MM.1S (cell line): ENCODE measurements around the gene MAP1LC3B2.

Source experiments
- EZH2 ChIP-seq: fragments of 300-600 bp; sonication (generic); optimal IDR thresholded peaks from 2 replicates; pipeline ENCODE3; 2017; ENCODE audit warnings: low read depth, mild to moderate bottlenecking, antibody characterized with exemption, low read length, mixed read lengths
- EZH2phosphoT487 ChIP-seq: fragments of 300-600 bp; sonication (generic); IDR thresholded peaks from 2 replicates; pipeline ENCODE4 v1.6.1; 2018; ENCODE audit warnings: antibody characterized with exemption, low read length
- TF ChIP-seq, protein P1 (sequence below): fragments of 300-600 bp; sonication (generic); IDR thresholded peaks from 2 replicates; pipeline ENCODE4 v1.5.1; 2016; ENCODE audit warnings: antibody characterized with exemption, low read length, mixed read lengths

DNA sequence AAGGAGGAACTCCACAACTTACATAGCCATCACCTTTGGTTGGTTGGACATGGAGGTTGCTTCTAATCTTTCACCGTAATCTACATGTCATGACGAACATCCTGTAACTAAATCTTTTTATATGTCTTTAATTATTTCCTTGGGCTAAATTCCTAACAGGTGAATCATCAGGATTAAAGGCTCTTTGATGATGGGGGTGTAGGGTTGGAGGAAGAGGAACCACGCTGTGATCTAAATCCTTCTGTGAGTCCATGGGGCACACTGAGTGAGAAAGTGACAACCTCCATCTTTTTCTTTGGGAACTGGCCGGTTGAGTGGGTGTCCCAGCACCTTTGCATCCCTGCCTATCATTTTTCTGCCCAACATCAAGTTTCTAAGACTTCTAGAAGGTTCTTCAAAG, 31.1 kb upstream of the MAP1LC3B2 start:
- no peak for TF ChIP-seq EZH2
- TF ChIP-seq, protein P1, sequence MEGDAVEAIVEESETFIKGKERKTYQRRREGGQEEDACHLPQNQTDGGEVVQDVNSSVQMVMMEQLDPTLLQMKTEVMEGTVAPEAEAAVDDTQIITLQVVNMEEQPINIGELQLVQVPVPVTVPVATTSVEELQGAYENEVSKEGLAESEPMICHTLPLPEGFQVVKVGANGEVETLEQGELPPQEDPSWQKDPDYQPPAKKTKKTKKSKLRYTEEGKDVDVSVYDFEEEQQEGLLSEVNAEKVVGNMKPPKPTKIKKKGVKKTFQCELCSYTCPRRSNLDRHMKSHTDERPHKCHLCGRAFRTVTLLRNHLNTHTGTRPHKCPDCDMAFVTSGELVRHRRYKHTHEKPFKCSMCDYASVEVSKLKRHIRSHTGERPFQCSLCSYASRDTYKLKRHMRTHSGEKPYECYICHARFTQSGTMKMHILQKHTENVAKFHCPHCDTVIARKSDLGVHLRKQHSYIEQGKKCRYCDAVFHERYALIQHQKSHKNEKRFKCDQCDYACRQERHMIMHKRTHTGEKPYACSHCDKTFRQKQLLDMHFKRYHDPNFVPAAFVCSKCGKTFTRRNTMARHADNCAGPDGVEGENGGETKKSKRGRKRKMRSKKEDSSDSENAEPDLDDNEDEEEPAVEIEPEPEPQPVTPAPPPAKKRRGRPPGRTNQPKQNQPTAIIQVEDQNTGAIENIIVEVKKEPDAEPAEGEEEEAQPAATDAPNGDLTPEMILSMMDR = no peak
- no peak for TF ChIP-seq EZH2phosphoT487
